DMS53 treated with DMSO at 0.1 percent for 48 hours (cell line): ENCODE measurements around the gene P3H2.

Experiments used
- DNase-seq: peaks from one replicate; lab custom pipeline; 2025; ENCODE audit not compliant: unreplicated experiment; lab: John Stamatoyannopoulos, UW

Gene P3H2

DNA sequence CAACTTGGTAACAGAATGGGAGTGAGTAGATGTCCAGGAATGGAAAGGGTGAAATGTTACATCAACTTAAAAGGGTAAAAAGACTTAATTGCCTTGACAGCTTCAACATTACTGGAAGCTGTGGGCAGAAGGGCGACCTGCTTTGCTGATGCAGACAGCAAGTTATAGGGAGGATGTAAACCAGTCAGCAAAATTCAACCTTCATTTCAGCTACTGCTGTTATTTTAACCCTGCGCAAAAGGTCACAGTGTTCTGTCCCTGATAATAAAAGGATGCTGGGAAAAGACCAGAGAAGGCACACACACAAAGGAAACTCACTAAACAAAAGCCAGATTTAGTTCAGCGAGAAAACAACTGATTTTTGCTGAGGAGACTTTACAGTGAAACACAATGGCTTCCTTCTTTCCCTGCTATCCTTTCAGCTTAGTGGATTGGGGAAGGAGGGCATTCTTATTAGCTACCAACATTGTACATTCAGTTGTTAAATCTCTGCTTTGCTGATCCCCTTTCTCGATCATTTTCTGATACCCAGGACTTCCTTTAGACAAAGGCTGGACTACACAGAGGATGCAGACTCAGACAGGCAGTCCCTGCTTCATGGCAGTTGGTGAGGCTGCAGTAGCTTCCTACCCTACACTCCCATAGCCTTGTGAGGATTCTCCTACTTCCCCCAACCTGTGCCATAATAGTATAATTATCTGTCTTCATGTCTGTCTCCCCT lies 62.0 kb downstream of the P3H2 start:
- no peak for DNase-seq

DNA sequence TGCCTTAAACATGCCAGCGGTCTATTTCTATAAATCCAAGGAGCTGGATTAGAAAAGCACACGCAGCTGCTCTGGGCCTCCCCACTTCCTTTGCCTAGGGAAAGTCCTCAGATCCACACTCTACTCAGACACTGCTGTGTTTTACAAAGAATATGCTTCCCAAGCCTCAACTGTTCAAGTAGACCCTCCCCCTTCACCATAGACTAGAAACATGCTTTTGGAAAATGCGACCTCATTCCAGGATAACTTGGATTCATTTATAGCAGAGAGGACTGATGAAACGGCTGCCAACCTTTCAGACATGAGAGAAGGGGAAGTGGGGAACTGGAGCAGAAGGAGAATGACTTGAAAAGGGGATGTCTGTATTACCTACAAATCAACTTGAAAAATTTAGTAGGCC lies 64.0 kb downstream of the P3H2 start:
- DNase-seq = no peak

DNA sequence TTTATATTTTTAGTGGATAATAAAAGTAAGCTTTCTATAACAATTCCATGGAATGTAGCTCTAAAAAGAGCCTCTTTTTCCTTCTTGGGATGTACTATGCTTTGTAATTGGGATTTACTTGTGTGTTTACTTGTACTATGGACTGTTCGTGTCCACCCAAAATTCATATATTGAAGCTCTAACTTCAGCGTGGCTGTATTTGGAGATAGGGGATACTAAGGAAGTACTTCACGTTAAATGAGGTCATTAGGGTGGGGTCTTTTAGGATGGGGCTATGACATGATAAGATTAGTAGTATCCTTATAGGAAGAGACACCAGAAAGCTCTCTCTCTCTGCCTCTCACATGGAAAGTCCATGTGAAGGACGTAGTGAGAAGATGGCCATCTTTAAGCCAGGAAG lies 64.9 kb downstream of the P3H2 start:
- no peak for DNase-seq

DNA sequence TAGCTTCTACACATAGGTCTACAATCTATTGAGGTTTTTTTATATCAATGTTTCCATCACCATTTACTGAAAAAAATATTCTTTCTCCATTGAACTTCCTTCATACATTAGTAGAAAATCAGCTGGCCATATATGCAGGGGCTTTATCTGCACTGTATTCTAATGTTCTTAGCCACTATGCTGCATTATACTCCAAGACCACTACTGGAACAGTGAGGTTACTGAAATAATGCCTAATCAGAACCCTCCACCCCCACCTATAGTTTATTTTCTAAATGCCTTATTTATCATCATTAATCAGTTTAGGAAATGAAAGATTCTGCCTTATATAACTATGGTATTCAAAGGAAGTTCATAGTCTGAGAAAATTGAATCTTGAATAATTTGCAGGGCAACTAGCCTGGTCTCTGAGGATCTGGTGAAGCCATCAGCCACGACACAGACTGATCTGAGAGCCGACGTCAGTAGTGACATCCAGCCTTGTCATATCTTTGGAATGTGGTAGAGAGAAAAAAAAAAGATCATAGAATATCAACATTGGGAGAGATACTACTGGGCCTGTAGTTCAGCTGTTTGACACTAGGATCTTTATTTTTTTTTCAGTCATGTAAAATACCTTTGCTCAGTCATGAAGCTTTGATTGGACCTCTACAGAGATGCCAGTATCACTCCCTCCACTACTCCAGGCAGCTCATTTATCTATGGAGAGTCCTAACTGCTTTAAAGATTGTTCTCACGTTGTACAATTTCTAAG lies 66.6 kb downstream of the P3H2 start:
- no peak for DNase-seq

DNA sequence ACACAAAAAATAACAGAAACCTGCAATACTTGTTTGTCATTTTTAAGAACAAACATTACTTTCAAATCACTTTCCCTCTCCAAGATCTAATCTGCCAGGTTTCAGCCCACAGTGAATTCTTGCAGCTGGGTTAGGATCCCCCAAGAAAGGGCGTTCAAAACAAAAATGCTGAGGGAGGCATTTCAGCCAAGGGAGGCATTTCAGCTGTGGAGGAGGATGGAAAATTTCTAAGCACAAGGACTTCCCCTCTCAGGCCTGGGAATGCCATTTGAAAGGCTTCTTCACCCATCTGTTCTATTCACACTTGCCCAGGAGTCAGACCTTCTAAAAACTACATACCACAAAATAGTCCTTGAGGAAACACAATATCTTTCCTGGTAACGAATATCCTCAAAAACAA lies 69.1 kb downstream of the P3H2 start:
- DNase-seq = no peak

DNA sequence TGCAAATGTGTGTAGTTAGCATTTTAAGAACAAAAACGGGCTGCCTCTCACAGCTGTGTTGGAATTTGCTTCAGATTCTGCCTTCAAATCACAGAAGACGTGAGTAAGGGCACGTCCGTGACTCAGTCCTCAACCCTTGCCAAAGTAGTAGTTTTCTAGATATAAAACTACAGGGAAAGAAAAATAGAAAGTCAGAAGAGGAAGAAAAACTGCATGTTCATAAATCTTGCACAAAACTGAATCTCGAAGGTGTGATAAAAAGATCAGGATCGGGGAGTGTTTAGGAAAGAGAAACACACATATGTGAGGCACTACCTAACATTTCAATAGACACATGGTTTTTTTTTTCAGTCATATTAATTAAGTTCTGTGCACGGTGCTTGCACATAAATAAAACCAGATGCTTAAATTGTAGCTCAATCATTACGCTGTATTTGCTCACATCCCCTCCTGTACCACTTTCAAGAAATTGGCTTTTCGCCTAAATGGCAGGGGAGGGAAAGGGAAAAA lies 71.7 kb downstream of the P3H2 start:
- no peak for DNase-seq

DNA sequence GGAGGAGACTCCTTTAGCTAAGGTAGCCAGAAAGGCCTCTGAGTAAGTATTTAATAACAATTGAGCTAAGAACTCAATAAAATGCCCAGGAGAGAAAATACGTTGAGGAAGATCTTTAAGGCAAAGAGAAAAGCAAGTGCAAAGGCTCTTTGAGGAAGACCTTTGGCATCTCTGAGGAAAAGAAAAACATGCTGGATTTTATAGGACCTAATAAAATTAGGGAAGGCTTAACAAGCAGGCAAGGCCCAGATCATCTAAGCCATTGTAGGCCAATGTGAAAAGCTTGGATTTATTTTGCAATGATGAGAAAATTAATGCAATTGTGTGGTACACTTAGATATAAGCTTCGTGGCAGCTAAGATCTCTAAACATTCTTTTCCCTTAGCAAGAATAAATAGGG lies 75.7 kb downstream of the P3H2 start:
- DNase-seq = no peak

DNA sequence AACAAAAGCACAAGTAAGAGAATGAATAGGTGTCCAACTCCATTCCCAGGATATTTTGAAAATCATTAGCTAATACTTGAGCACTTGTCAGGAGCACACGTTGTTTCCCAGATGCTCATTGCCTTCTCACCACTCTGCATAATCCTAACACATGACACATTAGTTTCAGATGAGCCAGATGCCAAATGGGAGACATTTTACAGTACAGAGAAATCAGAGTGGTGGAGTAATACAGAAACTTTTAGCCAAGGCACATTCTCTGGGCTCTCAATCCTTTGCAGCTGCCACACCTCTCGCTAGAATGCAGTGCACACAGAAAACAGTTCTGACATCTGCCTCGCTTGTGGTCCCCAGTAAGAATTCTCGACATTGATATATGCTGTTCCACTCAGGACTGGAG lies 76.6 kb downstream of the P3H2 start:
- no peak for DNase-seq

DNA sequence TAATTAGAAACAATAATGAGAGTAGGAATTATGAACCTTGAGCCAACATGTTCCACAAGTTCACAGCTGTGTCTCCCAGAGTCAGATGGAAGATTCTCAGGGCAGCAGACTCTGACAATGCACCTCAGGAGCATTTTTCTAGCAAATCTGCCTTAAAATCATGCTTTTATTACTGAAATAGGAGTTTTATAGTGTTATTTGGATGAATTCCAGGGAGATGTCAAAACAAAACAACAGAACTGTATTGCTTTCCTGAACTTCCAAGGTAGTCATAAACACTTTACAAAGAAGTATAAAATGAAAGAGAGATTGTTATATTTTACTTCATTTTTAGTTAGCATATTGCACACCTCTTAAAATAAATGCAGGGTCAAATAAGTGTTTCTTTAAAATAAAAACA lies 77.0 kb downstream of the P3H2 start:
- no peak for DNase-seq

DNA sequence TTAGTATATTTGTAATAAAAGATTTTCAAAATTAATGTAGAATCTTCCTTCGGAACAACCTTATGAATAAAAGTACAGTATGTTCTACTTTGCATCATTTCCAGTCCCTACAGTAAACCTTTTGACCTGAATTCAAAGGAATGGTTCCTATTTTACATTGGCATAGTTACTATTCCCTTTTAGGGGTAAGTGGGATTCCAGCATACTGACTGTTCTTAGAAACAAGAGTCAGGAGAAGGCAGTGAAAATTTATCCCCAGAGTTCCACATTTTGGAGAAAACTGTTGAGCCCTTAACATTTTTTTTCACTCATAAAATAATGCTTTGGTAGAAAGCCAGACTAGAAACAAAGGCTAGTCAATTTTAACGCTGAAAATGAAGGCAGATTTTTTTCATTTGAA lies 78.1 kb downstream of the P3H2 start:
- no peak for DNase-seq

DNA sequence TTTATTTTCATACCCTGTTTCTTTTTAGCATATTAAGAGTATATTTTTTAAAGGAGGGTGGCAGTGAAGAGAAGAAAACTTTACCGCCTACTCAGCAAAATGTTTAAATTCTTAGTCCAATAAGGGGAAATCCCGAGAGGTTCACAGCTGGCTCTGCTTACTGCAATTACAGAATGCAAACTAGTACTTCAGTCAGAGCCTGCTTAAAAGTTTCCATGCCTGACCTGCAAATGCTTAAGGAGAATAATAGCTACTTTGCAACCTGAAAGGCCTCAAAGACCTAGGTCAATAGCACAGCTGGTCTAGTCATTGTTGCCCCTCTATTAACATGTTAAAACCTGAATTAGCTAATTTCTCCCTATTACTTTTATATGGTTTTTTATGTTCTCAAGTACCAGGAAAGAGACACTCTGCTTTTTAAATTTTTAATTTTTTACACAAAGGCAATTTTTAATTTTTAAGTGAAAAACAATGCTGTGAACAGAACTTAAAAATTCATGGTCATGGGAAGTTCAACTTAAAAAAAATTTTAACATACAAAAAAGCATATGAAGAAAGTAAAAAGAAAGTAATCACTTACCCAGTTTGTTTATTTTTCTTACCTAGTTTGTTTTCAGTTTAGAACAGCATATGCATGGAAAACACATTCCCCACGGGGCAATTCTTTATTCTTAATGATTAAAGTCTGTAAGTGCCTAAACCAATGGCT lies 79.2 kb downstream of the P3H2 start:
- no peak for DNase-seq

DNA sequence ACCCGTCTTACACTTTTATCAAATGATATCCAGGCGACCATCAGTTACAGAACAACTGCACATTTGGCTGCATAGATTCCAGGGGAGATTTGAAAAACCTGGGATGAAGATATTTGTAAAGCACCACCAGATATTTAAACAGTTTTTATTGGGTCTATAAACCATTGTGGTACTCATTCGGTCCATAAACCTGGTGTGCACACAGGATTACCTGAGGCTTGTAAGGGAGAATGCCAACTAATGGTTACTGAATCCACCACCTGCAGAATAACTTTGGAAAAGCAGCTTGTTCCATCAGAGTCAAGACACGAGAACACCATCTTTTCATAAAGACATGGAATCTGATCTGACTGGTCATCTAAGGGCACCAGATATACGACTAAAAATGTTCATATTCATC lies 80.6 kb downstream of the P3H2 start:
- no peak for DNase-seq

DNA sequence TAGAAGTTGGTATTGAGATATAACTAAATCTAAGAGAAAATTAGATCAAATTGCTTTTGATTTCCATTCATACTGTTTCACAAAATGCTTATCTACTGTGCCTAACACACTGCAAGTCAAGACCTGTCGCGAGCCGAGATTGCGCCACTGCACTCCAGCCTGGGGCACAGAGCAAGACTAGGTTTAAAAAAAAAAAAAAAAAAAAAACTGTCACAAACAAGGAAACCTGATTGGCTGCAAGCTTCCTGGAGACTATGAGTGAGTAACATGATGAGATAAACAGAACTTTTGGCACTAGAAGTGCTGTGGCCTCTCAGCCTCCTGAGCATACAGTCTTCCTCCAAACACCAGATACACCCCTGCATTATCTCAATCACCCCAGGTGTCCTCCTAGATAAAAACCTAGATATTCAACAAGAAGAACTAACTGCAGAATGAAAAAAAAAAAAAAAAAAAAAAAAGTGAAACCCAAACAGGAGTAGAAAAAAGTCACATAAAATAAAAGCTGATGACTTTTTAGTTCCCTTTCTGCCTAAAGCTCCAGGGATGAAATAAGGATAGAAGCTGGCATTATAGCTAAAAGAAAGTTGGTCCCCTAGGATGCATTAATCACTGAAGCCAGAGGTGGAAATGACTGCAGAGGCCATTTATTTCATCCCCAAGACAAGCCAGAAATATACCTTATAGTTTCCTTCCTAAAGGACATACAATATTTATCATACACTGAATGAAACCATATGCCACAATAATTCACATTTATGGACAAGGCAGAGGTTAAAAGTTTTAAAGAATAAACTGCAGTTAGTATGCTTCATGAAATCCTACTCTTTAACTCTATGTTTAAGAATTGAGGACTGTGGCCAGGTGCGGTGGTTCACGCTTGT lies 82.4 kb downstream of the P3H2 start:
- no peak for DNase-seq

DNA sequence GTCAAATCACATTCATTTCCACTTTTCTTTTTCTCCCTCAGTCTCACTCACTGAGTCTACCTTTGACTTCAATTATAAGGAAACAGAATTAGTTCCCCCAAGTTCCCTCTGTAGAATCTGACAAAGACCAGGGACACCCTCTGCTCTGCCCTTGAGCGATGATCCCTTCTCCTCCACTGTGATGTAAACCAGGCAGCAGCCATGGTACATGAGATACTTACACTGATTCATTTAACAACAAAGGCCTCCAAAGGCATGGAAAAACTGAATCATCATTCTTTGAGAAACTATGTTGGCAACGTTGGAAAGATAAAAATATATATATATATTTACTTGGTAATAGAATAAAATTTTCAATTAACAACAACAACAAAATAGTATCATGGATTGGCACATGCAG lies 84.1 kb downstream of the P3H2 start:
- DNase-seq = no peak

DNA sequence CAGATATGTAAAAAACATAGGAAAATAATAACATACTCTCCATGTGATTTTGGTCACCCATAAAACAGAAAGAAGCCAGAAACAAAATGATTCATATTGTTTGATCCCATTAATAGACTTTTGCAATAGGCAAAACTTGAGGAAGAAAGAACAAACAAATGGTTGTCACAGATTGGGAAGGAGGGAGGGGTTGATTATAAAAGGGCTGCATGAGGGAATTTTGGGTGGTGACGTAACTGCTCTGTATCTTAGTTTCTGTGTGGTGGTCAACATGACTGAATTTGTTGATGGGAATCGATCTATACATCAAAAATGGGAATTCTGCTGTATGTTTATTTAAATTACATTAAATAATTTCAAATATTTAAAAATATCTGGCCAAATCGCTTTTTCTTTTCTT lies 86.3 kb downstream of the P3H2 start:
- DNase-seq = no peak

DNA sequence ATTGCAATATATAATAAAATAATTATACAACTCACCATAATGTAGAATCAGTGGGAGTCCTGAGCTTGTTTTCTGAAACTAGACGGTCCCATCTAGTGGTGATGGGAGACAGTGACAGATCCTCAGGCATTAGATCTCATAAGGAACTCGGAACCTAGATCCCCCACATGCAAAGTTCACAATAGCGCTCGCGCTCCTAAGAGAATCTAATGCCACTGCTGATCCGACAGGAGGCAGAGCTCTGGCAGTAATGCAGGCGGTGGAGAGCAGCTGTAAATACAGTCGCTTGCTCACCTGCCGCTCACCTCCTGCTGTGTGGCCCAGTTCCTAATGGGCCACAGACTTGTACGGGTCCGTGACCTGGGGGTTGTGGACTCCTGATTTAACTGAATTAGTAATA lies 87.8 kb downstream of the P3H2 start:
- no peak for DNase-seq

DNA sequence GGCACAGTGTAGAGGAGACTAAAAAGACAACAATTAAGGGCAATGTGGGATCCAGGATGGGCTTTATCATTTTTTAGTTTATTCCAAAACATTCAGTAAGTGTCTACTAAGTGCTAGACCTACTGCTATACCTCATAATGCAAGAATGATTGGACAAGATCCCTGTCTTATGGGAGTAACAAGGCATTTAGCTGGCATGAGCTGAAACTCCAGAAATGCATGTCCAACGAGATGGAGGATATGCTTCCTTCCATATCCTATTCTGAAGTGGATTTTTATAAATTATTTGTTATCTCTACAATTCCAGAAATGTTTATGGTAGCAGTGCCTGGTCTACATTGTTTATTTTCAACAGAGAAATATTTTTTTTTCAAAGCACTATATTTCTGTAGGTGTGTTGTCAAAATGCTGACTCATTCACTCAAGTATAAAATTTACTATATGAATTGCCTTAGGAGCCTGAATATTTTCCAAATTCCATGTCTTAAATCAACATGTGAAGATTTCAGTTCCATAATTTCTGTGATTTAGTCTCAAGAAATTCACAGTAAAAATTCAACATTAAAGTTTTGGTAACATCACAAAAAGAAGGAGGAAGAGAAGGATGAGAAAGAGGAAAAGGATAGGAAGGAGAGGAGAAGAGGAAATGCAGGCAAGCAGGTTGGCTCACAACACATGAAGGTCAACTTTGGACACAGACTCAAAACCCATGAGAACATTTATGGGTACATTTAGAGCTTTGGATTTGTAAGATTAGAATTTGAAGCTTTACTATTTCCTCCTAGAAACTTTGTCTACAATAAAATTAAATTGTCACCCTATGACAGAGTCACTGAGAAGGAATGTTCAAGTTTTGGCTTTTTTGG lies 88.6 kb downstream of the P3H2 start:
- DNase-seq = no peak

DNA sequence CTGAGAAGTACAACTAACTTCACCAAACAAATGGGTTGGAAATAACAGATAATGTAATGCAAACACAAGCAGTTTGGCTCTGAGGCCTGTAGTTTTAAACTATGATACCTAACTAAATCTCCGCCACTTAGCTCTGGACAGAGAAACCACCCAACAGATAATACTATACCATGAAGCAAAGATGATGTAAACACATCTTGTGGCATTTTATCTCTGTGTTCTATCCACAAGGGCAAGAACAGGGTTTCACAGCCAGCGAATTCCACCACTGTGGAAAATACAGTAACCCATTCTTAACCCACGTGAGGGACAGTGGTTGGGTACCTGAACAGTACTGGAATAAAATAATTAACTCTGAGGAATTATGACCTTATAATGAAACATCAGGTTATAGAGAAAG lies 93.6 kb downstream of the P3H2 start:
- DNase-seq = no peak

DNA sequence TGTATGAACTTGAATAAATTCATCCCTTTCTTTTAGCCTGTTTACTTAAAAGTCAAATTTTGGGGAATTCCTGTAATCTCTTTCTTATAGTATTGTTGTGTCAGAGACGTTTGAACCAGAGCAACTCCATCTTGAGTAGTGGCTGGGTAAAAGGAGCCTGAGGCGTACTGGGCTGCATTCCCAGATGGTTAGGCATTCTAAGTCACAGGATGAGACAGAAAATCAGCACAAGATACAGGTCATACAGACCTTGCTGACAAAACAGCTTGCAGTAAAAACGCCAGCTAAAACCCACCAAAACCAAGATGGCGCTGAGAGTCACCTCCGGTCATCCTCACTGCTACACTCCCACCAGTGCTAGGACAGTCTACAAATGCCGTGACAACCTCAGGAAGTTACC lies 94.5 kb downstream of the P3H2 start:
- DNase-seq = no peak

DNA sequence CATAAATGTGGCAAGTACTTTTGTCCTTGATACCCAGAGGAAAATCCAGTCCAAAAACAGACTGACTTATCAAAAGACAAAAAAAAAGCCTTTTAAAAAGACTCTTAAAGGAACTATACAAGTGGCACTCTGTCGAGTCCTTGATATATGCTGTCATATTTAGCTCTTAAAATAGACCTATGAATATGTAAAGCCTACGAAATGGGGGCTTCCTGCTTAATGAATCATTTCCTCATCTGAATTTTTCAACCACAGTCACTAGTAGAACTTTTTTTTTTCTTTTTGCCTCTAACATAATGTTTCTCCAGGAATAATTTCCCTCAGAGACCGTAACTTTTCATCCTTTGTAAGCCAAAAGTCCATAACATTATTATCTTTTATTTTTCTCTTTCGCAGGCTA lies 95.8 kb downstream of the P3H2 start:
- no peak for DNase-seq
